ENCODE results near the gene C22orf31. TPM values are rescaled to one million over a fixed set of nuclear protein-coding genes. Genes with fewer than 3 reads are reported as not detected.

Gene C22orf31
- total RNA-seq, 4 donors from 2014 or later = not detected

GRCh38 chr22:29078869-29079207 is 17.2 kb upstream of the C22orf31 start:
- no peak overlapping the region for H3K27ac ChIP-seq (replicated peaks in 1 of 4)
- 91% methylated on average over 6 of the region's 6 CpGs for WGBS

GRCh38 chr22:29078036-29078868 is 16.6 kb upstream of the C22orf31 start:
- no peaks in the 10 kb centered on the region for H3K27me3 ChIP-seq
- H3K36me3 ChIP-seq = no peaks in the 10 kb centered on the region
- no peak for TF ChIP-seq POLR2AphosphoS5 (IDR thresholded peaks at IDR 0.05)
- no peak for TF ChIP-seq CTCF (IDR thresholded peaks at IDR 0.05)
- TF ChIP-seq EP300 (IDR thresholded peaks at IDR 0.05) = no peak
- no peak for TF ChIP-seq POLR2A (IDR thresholded peaks at IDR 0.05; ENCODE audit: low read depth)
- intact Hi-C loops (cut with DNase I) = no loop called here
- H3K4me3 ChIP-seq = no peak overlapping the region
- no peak overlapping the region for H3K27ac ChIP-seq (replicated peaks in 1 of 4)
- no peak for DNase-seq (ENCODE audit: extremely low spot score)
- 88% methylated on average over 6 of the region's 6 CpGs for WGBS
- H3K9me3 ChIP-seq = no peaks in the 10 kb centered on the region
- peaks cover 16 to 35% (median 30%) of the 10 kb centered on the region in 4 donors for H3K4me1 ChIP-seq

More at GRCh38 chr22:29078869-29079207, 17.2 kb upstream of the C22orf31 start:
- no peak overlapping the region for H3K4me3 ChIP-seq
- no peak for TF ChIP-seq EP300 (IDR thresholded peaks at IDR 0.05)
- TF ChIP-seq CTCF (IDR thresholded peaks at IDR 0.05) = no peak
- TF ChIP-seq POLR2A (IDR thresholded peaks at IDR 0.05; ENCODE audit: low read depth) = no peak
- no peak for TF ChIP-seq POLR2AphosphoS5 (IDR thresholded peaks at IDR 0.05)
- no peaks in the 10 kb centered on the region for H3K27me3 ChIP-seq
- no peak for DNase-seq (ENCODE audit: extremely low spot score)
- intact Hi-C loops (cut with DNase I) = no loop called here
- H3K9me3 ChIP-seq = no peaks in the 10 kb centered on the region
- H3K36me3 ChIP-seq = no peaks in the 10 kb centered on the region
- peaks cover 10 to 29% (median 24%) of the 10 kb centered on the region in 4 donors for H3K4me1 ChIP-seq

- no peaks in the 10 kb centered on the region for H3K36me3 ChIP-seq
- H3K27me3 ChIP-seq = peaks cover 0 to 10% (median 0%) of the 10 kb centered on the region in 4 donors
- no peak for DNase-seq (ENCODE audit: extremely low spot score)
- TF ChIP-seq CTCF (IDR thresholded peaks at IDR 0.05) (no peak), POLR2A (IDR thresholded peaks at IDR 0.05; ENCODE audit: low read depth) (no peak), POLR2AphosphoS5 (IDR thresholded peaks at IDR 0.05) (peak in 1 of 2 donors; percentile 7), EP300 (IDR thresholded peaks at IDR 0.05) (no peak)
- no peaks in the 10 kb centered on the region for H3K9me3 ChIP-seq
- 64% methylated on average over 8 of the region's 10 CpGs for WGBS
- H3K27ac ChIP-seq (replicated peaks in 1 of 4) = peak overlapping the region; percentile 66 to 76 (median 70)
- peak overlapping the region; percentile 68 to 82 (median 76) for H3K4me3 ChIP-seq
- H3K4me1 ChIP-seq = peaks cover 26 to 36% (median 32%) of the 10 kb centered on the region in 4 donors
- intact Hi-C loops (cut with DNase I) = no loop called here
Observed at GRCh38 chr22:29074276-29074772, 12.7 kb upstream of the C22orf31 start.

GRCh38 chr22:29073618-29074275 is 12.1 kb upstream of the C22orf31 start:
- no peak for DNase-seq (ENCODE audit: extremely low spot score)
- intact Hi-C loops (cut with DNase I) = no loop called here

More at GRCh38 chr22:29073618-29074275, 12.1 kb upstream of the C22orf31 start:
- H3K27ac ChIP-seq (replicated peaks in 1 of 4) = peak overlapping the region; percentile 66 to 76 (median 70)
- H3K4me1 ChIP-seq = peaks cover 23 to 36% (median 31%) of the 10 kb centered on the region in 4 donors
- H3K36me3 ChIP-seq = no peaks in the 10 kb centered on the region
- peak overlapping the region; percentile 68 to 82 (median 76) for H3K4me3 ChIP-seq
- TF ChIP-seq CTCF (IDR thresholded peaks at IDR 0.05) (no peak), POLR2A (IDR thresholded peaks at IDR 0.05; ENCODE audit: low read depth) (no peak), EP300 (IDR thresholded peaks at IDR 0.05) (no peak)
- 7% methylated on average over 29 of the region's 53 CpGs for WGBS
- peaks cover 0 to 15% (median 0%) of the 10 kb centered on the region in 4 donors for H3K27me3 ChIP-seq
- no peaks in the 10 kb centered on the region for H3K9me3 ChIP-seq
